DMS114 treated with DMSO at 0.1 percent for 48 hours (cell line): ENCODE results near the gene ZMIZ1.

Experiments used
- DNase-seq: peaks from one replicate; lab custom pipeline; 2025; ENCODE audit not compliant: unreplicated experiment; lab: John Stamatoyannopoulos, UW

Gene ZMIZ1

DNA sequence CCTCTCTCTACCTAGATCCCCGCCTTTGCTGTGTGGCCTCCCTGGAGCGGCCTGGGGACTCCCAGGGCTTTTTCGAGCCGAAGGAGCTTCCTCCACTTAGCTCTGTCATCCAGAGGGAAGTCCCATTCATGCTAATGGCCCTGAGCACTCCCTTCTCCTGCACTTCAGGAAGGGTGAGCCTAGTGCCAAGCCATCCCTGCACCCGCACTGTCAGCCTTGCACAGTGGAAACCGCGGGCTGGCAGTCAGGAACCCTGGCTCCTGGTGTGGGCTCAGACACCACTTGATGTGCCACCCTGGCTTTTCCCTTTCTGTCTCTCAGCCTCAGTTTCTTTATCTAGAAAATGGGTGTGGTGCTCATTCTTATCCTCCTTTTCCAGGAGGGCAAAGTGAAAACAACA lies 131.6 kb downstream of the ZMIZ1 start:
- no peak for DNase-seq

DNA sequence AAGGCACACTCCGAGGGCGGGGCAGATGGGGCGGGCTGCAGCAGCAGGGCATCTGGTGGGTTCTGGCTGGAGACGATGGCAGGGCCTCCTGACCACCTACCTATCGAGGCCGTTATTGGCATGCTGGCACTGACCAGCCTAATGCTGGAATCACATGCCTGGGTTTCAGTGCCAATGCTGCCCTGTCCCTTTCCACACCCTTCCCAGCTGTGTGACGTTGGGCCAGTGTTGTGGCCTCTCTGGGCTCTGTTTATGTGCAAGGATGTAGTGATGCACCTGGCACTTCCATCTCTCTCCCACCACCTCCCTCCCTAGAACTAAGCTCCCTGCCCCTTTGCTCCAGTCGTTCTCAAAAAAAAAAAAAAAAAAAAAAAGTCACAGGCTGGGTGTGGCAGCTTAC lies 132.9 kb downstream of the ZMIZ1 start:
- no peak for DNase-seq

DNA sequence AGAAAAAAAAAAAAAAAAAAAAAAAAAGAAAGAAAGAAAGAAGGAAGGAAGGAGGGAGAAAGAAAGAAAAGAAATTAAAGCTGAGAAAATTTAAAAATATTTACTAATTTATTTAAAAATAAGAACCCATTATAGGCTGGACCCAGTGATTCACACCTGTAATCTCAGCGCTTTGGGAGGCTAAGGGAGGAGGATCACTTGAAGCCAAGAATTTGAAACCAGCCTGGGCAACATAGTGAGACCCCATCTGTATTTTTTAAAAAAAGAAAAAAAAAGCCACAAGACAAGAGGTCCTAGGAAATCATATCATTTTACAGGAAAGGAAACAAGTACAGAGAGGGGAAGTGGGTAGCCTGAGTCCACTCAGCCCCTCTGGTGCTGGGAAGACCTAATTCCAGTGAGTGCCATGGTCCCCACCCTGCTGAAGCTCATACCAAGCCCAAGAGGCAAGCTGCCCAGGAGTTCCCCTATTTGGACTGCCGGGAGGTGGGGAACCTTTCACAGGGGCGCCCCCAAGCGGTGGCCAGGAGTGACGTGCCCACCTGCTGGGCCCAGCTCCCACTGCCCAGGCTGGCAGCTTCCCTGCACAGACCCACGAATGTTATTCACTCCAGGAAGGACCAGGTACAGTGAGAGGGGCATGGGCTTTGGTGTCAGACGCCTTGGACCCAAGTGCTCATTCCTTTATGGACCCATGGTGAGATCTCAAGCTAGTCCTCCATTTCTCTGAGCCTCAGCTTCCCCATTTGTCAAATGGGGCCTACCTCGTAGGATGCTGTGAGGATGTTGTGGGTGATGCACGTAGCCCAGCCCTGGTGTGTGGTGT lies 133.6 kb downstream of the ZMIZ1 start:
- no peak for DNase-seq

DNA sequence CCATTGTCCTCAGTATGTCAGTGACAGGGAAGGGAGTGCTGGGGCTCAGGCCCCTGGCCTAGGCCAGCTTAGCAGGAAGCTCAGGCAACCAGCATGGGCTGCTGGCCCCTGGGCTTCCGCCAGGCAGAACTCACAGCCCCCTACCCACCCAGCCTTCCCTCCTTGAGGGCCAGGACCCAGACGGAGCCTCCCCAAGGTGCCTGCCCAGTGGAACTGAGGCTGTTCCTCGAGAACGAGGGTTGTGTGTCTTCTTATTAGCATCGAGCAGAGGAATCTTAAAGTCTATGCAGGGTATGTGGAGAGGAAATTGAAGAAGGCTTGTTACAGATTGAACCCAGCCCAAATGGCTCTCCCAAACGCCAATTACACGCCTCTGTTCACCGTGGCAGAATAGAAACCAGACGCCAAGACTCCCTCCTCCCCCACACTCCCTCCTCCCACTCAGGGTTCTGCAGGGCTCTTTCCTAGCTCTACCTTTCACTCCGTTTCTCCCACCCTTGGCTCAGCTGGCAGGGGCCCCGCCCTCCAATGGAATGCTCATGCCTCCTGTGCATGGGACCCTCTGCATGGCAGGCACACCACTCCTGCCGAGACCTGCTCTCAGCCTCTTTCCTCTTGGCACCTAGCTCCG lies 134.4 kb downstream of the ZMIZ1 start:
- no peak for DNase-seq

DNA sequence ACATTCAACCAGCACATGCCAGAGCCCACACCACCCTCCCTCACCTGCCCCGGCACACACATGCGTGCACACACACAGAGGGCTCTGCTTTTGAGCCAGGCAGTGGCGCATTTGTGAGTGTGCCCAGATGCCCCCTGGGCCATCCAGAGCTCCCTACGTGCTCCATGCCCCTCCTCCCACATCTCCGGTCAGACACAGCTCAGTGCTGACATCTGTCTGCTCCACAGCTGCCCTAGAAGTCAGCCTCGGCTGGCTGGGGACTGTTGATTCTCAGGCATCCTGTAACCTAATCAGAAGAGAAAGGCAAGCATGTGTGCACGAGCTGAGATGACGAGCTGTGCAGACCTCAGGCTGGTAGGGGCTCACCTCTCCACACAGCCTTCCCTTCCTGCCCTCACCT lies 135.1 kb downstream of the ZMIZ1 start:
- no peak for DNase-seq

DNA sequence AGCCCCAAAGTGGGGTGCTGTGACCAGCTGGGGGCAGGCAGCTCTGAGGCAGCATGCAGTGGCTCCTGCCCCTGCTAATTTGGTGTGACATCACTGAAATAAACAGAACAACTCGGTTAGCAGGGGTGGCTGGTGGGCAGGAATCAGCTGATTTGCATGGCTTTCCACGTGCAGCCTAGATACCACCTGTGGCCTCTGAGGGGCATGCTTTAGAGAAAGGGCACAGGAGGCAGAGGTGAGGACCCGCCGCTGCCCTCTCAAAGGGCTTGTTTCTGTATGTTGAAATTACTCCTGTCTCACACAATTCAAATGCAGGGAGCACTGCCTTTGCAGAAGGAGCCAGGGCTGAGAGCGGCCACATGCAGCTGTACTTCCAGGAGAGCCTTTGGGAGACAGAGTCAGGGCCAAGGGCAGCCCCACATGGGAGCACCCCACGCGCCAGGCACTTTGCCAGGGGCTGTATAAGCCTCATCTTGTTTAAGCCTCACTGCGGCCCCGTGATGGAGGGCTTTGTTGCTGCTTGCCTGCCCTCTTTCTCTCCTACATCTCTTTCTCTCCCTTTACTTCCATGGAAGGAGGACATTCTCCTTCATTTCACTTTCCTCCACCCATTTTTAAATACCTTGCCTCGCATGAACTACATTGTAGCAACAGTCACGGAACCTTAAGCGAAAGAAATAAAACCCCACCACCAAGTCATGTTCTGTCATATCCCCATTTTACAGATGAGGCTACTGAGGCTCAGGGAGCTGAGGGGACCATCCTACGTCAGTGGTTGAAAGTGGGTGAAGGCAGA lies 137.7 kb downstream of the ZMIZ1 start:
- DNase-seq, result no peak

DNA sequence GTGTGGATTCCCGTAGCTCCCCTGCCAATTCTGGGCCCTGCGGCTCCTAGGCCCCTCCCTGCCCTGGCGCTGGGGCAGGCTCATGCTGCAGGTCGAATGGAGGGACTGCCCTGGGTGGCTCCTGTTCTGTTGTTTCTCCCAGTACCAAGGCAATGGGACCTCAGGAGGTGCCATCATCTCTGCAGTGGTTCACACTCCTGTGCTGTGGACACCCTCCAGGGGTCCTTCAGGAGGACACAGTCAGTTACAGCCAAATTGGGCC lies 138.3 kb downstream of the ZMIZ1 start:
- DNase-seq, result no peak

DNA sequence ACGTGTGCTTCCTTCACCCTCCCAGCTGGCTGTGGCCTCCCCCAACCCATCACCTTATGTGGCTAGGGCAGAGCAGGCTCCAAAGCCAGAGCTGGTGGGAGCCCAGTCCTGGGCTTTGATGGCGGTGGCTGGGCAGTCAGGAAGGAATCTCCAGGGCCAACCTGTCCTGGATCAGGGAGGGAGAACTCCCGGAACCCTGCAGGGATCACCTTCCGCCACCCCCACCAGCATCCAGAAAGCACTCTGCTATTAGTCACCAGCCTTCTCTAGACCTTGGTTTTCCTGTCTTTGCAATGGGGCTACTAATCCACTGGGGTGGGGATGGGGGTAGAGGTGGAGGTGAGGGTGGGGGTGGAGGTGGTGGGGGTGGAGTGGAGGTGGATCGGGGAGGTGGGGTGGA lies 139.0 kb downstream of the ZMIZ1 start:
- no peak for DNase-seq

DNA sequence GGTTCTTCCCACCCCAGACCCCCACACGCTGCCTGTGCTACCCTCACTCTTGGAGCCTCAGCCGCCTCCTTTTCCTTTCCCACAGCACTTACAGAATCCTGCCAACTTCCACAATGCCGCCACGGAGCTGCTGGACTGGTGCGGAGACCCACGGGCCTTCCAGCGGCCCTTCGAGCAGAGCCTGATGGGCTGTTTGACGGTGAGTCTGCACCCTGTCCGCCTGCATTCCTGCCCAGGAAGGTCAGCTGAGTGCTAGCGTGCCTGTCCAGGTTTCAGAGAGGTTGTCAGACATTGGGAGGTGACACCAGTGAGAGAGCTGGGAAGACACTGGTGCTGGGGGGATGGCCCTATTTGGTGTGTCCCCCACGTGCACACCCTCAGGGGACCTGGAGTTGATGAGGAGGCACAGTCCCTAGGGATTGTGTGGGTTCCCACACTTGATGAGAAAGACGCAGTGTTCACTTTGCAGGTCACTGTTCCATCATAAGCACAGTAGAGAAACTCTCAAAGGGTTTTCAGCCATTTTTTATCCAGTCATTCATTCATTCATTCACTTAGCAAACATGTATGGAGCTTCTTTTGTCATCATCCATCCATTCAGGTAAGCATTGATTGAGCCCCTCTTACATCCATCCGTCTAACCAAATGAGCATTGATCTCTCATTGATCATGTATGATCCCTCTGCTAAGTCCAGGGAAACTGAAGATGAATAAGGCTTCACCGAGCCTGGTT lies 139.7 kb downstream of the ZMIZ1 start:
- no peak for DNase-seq

DNA sequence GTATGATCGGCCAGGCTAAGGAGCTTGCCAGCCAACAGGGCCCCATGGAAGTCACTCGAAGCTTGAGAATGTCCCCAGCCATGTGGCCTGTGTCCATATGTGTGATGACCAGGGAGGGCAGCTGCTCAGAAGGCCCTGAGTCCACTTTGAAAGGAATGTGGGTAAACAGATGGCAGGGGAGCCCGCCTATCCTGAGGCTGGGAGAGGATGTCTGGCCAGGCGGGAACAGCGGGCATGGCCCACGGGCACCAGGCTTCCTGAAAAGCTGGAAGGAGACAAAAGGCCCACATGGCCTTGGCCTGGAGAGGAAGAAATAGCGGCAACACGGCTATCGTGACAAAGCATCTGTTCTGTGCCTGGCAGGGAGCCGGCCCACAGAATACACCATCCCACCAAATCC lies 140.6 kb downstream of the ZMIZ1 start:
- no peak for DNase-seq

DNA sequence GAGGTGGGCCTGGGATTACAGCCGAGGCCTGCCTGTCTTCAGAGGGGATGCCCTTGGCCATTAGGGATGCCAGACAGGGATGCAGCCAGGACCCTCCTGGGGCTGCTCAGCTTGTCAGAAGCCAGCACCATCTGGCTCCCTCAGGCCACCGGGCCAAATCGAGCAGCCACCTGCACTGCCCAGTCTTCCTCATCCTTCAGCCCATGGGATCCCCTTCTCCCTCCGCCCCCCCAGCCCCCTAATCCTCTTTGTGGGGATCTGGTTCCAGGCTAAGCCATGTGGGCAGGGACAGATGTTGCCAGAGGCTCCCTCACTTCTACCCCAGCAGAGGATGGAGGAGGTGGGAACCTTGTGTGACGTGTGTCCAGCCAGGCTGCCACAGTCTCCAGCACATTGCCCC lies 141.1 kb downstream of the ZMIZ1 start:
- DNase-seq, result no peak

DNA sequence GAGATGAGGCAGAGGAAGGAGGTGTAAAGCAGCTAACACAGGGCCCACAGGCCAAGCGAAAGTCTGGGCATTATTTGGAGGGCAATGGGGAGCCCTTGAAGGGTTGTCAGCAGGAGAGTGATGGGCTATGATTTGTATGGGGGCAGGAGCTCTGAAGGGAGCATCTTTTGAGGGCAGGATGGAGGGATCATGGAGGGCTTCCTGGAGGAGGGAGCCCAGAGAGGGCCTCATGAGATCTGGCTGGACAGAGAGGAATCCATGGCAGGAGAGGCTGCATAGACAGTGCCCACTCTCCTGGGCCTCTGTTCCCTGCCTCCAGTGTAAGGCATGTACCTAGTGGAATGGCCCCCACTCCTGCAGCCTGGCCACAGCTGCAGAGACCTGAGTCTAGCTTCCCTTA lies 141.9 kb downstream of the ZMIZ1 start:
- no peak for DNase-seq

DNA sequence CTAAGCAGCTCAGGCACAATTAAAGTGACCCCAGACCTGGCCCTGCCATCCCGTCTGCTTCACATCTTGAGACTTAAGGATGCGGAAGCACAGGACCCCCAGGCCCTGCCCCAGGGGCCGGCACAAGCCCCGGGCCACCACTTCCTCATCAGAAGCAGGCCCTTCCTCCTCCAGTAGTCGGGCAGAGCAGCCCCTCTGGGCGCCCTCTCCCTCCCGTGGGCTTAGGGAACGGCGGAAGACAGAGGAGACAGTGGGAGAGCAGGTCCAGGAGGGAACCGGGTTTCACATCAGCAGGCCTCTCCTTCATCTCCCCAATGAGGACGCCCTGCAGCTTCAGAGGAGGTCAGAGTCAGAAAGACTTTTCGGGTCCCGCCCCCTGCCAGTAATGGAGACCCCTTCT lies 142.8 kb downstream of the ZMIZ1 start:
- DNase-seq, result no peak

DNA sequence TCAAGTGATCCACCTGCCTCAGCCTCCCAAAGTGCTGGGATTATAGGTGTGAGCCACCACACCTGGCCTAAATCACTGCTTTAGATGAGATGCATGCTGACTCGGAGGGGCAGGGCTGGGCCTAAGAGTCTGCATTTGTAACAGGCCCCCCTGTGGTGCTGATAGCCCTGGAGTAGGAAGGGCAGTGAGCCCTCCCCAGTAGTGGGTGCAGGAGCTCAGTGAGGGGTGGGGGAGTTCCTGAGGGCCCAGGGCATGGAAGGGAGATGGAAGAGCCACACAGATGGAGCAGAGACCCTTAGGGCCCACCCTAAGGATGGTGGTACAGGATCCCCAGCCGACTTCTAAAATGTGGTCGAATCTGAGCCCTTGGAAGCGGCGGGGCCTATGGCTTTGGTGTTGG lies 146.8 kb downstream of the ZMIZ1 start:
- no peak for DNase-seq

DNA sequence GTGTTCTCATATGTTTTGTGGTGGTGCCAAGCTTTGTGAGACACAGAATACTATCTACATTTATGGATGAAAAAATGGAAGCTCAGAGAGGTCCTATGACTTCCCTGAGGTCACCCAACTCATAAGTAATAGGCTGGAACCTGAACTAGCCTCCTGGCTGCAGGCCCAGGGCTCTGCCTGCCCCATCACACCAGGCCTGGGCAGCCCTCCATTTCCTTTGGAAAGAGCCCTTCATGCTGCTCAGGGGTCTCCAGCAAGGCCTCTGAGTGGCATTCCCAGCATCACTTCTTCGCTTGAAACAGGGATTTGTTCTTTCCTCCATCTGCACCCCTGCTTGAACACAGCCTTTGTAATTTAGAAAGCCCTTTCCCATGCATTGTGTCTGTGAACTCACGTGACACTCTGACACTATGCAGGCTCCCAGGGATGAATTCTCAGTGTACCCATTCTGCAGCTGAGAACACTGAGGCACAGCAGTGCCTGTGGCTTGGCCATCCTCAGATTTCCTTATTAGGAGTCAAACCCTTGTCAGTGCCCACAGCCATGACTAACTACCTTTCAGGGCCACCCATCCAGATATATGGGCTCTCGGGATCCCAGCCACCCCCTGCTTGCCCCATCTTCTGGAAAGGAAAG lies 150.7 kb downstream of the ZMIZ1 start:
- DNase-seq, result no peak

DNA sequence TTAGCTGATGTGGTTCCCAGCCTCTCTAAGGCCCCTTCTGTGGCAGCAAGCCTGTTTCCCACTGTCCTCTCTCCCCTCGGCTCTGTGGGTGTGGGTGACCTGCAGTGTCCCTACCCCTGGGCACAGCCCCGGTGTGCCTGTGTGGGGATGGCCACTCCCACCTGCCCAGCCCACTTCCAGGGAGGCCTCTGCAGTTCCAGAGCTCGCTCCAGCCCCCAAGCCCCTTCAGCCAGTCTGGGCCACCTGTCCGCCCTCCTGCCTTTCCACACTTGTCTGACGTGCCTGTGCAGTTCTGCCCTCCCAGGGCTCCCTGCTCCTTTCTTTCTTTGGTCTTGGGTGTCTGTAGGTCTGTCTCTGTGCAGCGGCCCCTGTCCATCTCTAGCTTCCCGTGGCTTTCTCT lies 151.5 kb downstream of the ZMIZ1 start:
- no peak for DNase-seq

DNA sequence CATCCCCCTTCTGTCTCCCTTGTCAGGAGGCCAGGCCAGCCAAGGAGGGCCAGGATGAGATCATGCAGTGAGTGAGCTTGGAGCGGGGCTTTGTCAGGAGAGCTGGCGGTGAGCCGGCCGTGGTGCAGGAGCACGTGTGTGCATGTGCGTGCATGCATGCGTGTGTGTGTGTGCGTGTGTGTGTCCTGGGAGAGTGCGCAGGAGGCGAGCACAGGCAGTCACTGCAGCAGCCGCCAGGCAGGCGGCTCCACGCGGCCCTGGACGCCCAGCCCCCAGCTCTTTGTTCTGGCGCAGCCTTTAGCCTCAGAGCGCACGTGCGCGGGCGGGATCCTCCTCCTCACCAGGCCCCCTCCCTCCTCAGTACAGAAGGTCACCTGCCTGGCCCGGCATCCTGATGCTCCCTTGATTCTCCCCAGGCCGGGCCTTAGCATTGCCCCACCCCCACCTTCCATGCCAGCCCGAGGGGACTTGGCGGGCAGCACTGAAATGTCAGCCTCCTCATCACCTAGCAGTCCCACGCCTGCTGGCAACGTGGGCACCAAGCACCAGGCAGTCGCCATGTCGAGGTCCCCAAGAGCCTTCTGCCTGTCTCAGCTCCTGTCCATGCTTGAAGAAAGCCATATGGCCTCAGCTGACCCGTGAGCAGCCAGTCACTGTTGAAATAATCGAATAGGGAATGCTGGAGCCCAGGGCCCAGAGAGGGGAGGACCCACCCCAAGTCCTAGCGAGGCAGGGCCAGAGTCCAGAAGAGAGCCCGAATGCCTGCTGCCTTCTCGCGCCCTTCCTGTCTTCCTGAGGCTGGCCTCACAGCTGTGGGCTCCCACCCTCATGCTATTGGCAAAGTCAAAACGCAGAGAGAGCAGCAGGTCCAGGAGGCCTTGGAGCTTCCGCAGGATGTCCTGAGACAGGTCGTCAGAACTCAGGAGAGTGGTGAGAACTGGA lies 152.6 kb downstream of the ZMIZ1 start:
- DNase-seq, result no peak

DNA sequence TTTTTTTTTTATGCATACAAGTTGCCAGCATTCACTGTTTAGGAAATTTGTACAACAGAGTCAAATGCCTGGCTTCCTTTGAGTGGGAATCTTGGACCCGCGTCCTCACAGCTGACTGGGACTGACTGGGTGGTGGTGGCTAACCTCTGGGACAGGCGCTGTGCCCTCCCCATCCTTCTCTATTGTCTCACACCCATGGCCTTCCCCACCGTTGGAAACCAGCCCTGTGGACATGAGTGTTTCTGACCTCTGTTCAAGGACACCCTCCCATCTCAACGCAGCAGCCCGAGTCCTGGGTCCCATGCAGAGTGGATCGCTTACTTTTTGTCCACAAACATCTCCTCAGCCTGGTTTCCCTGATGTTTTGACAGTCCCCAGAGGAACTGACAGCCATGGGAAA lies 153.4 kb downstream of the ZMIZ1 start:
- DNase-seq, result no peak

DNA sequence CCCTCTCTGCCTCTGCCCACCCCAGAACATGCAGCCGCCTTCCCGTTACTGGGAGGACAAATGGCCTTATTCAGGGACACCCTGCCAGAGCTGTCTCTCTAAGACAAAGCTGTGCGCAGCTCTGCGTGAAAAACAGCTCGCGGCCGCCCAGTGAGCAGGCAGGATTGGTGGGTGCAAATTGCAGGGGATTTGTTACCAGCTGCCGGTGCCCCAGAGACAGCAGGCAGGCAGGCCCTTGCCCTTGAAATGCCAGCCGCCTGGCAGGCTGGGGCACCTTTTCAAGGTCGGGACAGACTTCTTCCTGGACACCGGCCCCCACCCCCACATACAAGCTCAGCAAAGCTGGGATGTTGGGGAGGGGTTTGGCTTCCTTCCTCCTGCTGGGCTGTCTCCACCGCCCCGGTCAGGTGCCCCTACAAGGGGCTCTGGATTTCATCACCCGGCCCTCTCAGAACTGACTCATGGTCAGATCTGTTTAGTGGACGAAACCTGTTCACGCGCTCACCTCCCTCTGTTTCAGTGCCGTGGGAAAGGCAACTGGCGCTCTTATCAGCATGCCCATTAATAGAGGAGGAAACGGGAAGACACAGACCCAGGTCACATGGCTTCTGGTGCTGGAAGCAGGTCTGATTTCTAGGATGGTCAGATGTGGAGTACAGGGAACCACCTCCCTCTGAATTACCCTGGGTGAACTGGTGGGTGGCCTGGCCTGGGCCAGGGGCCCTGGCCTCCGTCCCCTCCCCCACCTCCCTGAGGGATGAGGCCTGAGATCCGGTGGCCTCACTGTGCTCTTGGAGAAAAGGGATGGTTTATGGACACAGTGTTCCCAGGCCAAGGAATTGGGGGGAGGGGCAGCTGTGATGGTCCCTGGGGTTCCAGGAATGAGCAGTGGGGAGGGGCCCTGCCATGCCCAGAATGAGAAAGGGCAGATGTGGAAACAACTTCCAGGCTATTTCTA lies 154.6 kb downstream of the ZMIZ1 start:
- DNase-seq, result no peak
